ENCODE measurements around the gene PINK1.

Gene PINK1

DNA sequence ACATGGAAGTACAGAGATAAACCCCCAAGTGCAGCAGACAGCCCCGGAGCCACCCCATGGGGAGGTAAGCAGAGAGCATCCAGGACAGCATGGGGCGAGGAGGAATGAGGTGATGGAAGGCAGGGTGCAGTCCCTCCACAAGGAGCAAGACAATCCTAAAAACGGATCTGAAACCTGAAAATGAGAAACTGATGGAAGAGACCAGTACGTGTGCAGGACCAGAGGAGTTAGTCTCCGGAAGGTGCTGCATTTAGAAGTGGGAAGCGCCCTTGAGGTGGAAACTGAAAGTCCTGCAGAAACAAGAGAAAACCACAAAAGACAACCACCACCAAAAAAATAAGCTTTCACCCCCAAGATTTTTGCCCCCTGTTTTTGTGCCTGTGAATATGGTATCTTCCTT, 45.3 kb downstream of the PINK1 start:
- no peak overlapping the region for H3K4me3 ChIP-seq (ENCODE audit: low read depth, low read length)
- H3K36me3 ChIP-seq (ENCODE audit: control insufficient read depth in 2 of 2, insufficient read depth in 1 of 2, low read length in 2 of 2) = peaks cover 0 to 3% of the 10 kb centered on the region in 2 experiments; a peak in 1 of 3 replicates
- H3K4me1 ChIP-seq (ENCODE audit: control insufficient read depth, insufficient read depth, low read length) = no peaks in the 10 kb centered on the region
- no peak overlapping the region for H3K27ac ChIP-seq (ENCODE audit: extremely low read depth, low read depth, low read length)
- no peaks in the 10 kb centered on the region for H3K9me3 ChIP-seq (ENCODE audit: control insufficient read depth, insufficient read depth, low read depth, low read length)
- TF ChIP-seq ZBTB17 (tag by site-specific recombination; IDR thresholded peaks at IDR 0.05) (no peak), ZNF658 (tag by site-specific recombination; IDR thresholded peaks at IDR 0.05) (no peak), ZNF157 (tag by site-specific recombination; IDR thresholded peaks at IDR 0.05) (no peak)
- TF ChIP-seq, protein P1, sequence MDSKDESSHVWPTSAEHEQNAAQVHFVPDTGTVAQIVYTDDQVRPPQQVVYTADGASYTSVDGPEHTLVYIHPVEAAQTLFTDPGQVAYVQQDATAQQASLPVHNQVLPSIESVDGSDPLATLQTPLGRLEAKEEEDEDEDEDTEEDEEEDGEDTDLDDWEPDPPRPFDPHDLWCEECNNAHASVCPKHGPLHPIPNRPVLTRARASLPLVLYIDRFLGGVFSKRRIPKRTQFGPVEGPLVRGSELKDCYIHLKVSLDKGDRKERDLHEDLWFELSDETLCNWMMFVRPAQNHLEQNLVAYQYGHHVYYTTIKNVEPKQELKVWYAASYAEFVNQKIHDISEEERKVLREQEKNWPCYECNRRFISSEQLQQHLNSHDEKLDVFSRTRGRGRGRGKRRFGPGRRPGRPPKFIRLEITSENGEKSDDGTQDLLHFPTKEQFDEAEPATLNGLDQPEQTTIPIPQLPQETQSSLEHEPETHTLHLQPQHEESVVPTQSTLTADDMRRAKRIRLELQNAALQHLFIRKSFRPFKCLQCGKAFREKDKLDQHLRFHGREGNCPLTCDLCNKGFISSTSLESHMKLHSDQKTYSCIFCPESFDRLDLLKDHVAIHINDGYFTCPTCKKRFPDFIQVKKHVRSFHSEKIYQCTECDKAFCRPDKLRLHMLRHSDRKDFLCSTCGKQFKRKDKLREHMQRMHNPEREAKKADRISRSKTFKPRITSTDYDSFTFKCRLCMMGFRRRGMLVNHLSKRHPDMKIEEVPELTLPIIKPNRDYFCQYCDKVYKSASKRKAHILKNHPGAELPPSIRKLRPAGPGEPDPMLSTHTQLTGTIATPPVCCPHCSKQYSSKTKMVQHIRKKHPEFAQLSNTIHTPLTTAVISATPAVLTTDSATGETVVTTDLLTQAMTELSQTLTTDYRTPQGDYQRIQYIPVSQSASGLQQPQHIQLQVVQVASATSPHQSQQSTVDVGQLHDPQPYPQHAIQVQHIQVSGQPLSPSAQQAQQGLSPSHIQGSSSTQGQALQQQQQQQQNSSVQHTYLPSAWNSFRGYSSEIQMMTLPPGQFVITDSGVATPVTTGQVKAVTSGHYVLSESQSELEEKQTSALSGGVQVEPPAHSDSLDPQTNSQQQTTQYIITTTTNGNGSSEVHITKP (tag by site-specific recombination; IDR thresholded peaks at IDR 0.05) = peak; percentile 47; the same call in 1 of the 2 replicates
- CTCF ChIA-PET = interaction anchor here (0.7 to 0.8 kb wide), 2 partner anchors 15 to 30 kb away, joined by 3 to 4 read pairs; no protein-coding TSS in a partner anchor
- POLR2A ChIA-PET = interaction anchor here (0.7 kb wide), 1 partner anchor 488 kb away, joined by 7 read pairs; no protein-coding TSS in a partner anchor

DNA sequence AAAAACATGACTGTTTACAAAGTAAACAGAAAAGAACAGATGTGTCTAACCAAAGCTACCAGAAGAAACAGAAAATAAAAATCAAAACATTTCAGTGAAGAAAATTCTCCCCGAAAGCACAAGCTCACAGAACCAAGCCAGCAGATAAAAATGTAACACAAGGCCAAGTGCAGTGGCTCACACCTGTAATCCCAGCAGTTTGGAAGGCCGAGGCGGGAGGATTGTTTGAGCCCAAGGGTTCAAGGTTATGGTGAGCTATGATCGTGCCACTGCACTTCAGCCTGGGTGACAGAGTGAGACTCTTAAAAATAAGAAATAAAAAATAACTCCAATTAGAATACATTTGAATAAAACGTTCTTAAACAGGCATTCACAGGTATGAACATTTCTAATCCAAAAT, 47.0 kb downstream of the PINK1 start:
- ChIA-PET CTCF (no interaction called here), POLR2A (no interaction called here)
- H3K36me3 ChIP-seq (ENCODE audit: control insufficient read depth in 2 of 2, insufficient read depth in 1 of 2, low read length in 2 of 2) = peaks cover 0 to 3% of the 10 kb centered on the region in 2 experiments; a peak in 1 of 3 replicates
- no peak overlapping the region for H3K27ac ChIP-seq (ENCODE audit: extremely low read depth, low read depth, low read length)
- H3K4me3 ChIP-seq (ENCODE audit: low read depth, low read length) = no peak overlapping the region
- H3K4me1 ChIP-seq (ENCODE audit: control insufficient read depth, insufficient read depth, low read length) = no peaks in the 10 kb centered on the region
- H3K9me3 ChIP-seq (ENCODE audit: control insufficient read depth, insufficient read depth, low read depth, low read length) = no peaks in the 10 kb centered on the region
- TF ChIP-seq ZNF549 (tag by site-specific recombination; IDR thresholded peaks at IDR 0.05) = no peak
- no peak for TF ChIP-seq TCF7L2 (IDR thresholded peaks at IDR 0.05; ENCODE audit: borderline replicate concordance, low read depth, low read length)
- no peak for TF ChIP-seq ZNF394 (tag by site-specific recombination; IDR thresholded peaks at IDR 0.05; ENCODE audit: borderline replicate concordance)
- no peak for TF ChIP-seq RBAK (tag by site-specific recombination; IDR thresholded peaks at IDR 0.05)
- no peak for TF ChIP-seq ZNF610 (tag by site-specific recombination; IDR thresholded peaks at IDR 0.05; ENCODE audit: borderline replicate concordance)
- no peak for TF ChIP-seq ZNF266 (tag by site-specific recombination; IDR thresholded peaks at IDR 0.05; ENCODE audit: low read depth)
- TF ChIP-seq ZNF600 (tag by site-specific recombination; IDR thresholded peaks at IDR 0.05) = no peak
- TF ChIP-seq ZFP41 (tag by site-specific recombination; IDR thresholded peaks at IDR 0.05; ENCODE audit: borderline replicate concordance) = no peak

DNA sequence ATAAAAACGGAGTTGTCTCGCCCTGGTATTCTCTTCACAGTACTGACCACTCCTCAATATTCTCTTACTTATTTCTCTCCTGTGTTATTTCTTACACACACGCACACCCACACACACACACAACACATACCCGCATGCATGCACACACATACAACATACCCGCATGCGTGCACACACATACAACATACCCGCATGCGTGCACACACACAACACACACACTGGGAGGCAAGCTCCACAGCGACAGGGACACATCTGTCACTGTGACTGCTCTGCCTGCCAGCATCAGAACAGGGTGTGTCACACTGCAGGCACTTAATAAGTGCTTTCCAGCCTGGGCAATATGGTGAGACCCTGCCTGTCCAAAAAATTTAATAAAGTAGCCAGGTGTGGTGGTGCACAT, 48.7 kb downstream of the PINK1 start:
- ChIA-PET CTCF (no interaction called here), POLR2A (interaction anchor here (0.6 kb wide), 1 partner anchor 103 kb away, joined by 6 read pairs; no protein-coding TSS in a partner anchor)
- Histone ChIP-seq H3K4me3 (ENCODE audit: low read depth, low read length) (no peak overlapping the region), H3K27ac (ENCODE audit: extremely low read depth, low read depth, low read length) (no peak overlapping the region), H3K36me3 (ENCODE audit: control insufficient read depth in 2 of 2, insufficient read depth in 1 of 2, low read length in 2 of 2) (peaks cover 0 to 3% of the 10 kb centered on the region in 2 experiments; a peak in 1 of 3 replicates), H3K4me1 (ENCODE audit: control insufficient read depth, insufficient read depth, low read length) (no peaks in the 10 kb centered on the region), H3K9me3 (ENCODE audit: control insufficient read depth, insufficient read depth, low read depth, low read length) (no peaks in the 10 kb centered on the region)
- TF ChIP-seq SCRT2 (tag by site-specific recombination; IDR thresholded peaks at IDR 0.05) = no peak
- TF ChIP-seq, protein P2, sequence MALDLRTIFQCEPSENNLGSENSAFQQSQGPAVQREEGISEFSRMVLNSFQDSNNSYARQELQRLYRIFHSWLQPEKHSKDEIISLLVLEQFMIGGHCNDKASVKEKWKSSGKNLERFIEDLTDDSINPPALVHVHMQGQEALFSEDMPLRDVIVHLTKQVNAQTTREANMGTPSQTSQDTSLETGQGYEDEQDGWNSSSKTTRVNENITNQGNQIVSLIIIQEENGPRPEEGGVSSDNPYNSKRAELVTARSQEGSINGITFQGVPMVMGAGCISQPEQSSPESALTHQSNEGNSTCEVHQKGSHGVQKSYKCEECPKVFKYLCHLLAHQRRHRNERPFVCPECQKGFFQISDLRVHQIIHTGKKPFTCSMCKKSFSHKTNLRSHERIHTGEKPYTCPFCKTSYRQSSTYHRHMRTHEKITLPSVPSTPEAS (tag by site-specific recombination; IDR thresholded peaks at IDR 0.05) = peak; percentile 75

Data from HEK293 (cell line).